Spleen (tissue), 13 donors: Measurements from ENCODE around the gene TMEM19. TPM values are rescaled to one million over a fixed set of nuclear protein-coding genes. Genes with fewer than 3 reads are reported as not detected.

Experiments
- DNase-seq: peaks from one replicate; pipeline ENCODE4 v3.0.0-alpha.2; 2020
- H3K27ac ChIP-seq, 8 donors: fragments of 200-600 bp; sonication (generic) in 7 of 8; 1 replicate in 4 of 8; 2 replicates in 4 of 8; pipeline versions ENCODE4 v1.5.0 to v1.8.0; 2016 to 2021; ENCODE audit warnings: inconsistent platforms in 4 of 8, mild to moderate bottlenecking in 4 of 8, moderate library complexity in 1 of 8
- H3K27me3 ChIP-seq, 7 donors: fragments of 200-600 bp; sonication (generic) in 6 of 7; replicated peaks in 1 of 7; 1 replicate in 4 of 7; 2 replicates in 3 of 7; pipeline versions ENCODE4 v1.5.0 to v1.8.0; 2016 to 2021; ENCODE audit warnings: inconsistent platforms in 3 of 7, mild to moderate bottlenecking in 1 of 7
- H3K36me3 ChIP-seq, 6 donors: fragments of 200-600 bp; sonication (generic) in 5 of 6; 1 replicate in 4 of 6; 2 replicates in 2 of 6; pipeline versions ENCODE4 v1.5.0 to v1.8.0; 2016 to 2021; ENCODE audit warnings: inconsistent platforms in 2 of 6
- H3K4me1 ChIP-seq, 6 donors: fragments of 200-600 bp; sonication (generic) in 5 of 6; 1 replicate in 3 of 6; 2 replicates in 3 of 6; pipeline versions ENCODE4 v1.5.0 to v1.8.0; 2016 to 2021; ENCODE audit warnings: inconsistent platforms in 3 of 6
- H3K4me3 ChIP-seq, 8 donors: fragments of 200-600 bp; sonication (generic) in 7 of 8; 1 replicate in 4 of 8; 2 replicates in 4 of 8; pipeline versions ENCODE4 v1.5.0 to v1.8.0; 2016 to 2021; ENCODE audit warnings: inconsistent platforms in 4 of 8, mild to moderate bottlenecking in 4 of 8, moderate library complexity in 2 of 8
- H3K9me3 ChIP-seq, 8 donors: fragments of 200-600 bp; sonication (generic) in 7 of 8; 1 replicate in 4 of 8; 2 replicates in 4 of 8; pipeline versions ENCODE4 v1.5.0 to v1.8.0; 2016 to 2021; ENCODE audit warnings: inconsistent platforms in 4 of 8
- POLR2A ChIP-seq, 3 donors: fragments of 450-650 bp; IDR thresholded peaks; one replicate each; pipeline ENCODE4 v1.5.1; 2017; ENCODE audit warnings: antibody characterized with exemption in 3 of 3, mild to moderate bottlenecking in 1 of 3
- POLR2AphosphoS5 ChIP-seq, 3 donors: sonication (generic); formaldehyde crosslinking; IDR thresholded peaks; one replicate each; pipeline ENCODE4 v1.5.1; 2017; ENCODE audit warnings: antibody characterized with exemption in 3 of 3
- WGBS, 5 donors: extraction: QIAGEN DNeasy Blood & Tissue Kit in 3 of 5; methylation state at CpG; one replicate each; pipeline versions ENCODE4 v1.1.5 to v1.1.7; 2013 to 2018; 5-methylcytosine and 5-hydroxymethylcytosine counted together
- intact Hi-C: fragments of 100-400 bp; cut with DNase I; formaldehyde crosslinking; loops from one replicate; pipeline ENCODE4 v1.15.0; 2023; ENCODE audit warnings: low total_unique reads
- long read RNA-seq, 2 donors: transcript quantifications; one replicate each; lab custom pipeline, GENCODE V29; 2026
- polyA plus RNA-seq, 3 donors: library from polyadenylated mRNA; stranded (reverse); fragments of 200-250 nt; gene quantifications; one replicate each; pipeline ENCODE4 v1.2.1, GENCODE V29; 2013
- total RNA-seq, 7 donors: library from RNA; depleted of rRNA in 3 of 7; stranded (reverse); fragments of >200 nt in 3 of 7; fragmentation: NEBNext Ultra II Directional in 4 of 7; extraction: Animal tissue kit (Norgen Biotek cat#: 25700) in 4 of 7; gene quantifications; one replicate each; pipeline versions ENCODE4 v1.1.0 to v1.2.1, GENCODE V29; 2016 to 2021
- TF ChIP-seq, protein P1 (sequence below), 11 experiments: fragments of 200-600 bp in 7 of 11; fragments of 450-650 bp in 4 of 11; sonication (generic) in 4 of 11; IDR thresholded peaks in 8 of 11; conservative IDR thresholded peaks in 3 of 11; 1 replicate in 7 of 11; 2 replicates in 4 of 11; pipeline versions ENCODE4 v1.4.0 to v1.8.0; 2016 to 2021; ENCODE audit warnings: antibody characterized with exemption in 11 of 11, inconsistent platforms in 4 of 11, mild to moderate bottlenecking in 1 of 11
- donor health status: healthy with polysubstance abuse.
- donor health status: DM: no; HTN: no; CAD: no; lungs with moderate emphysema.
- donor health status: DM: no; HTN: no; CAD: no.
- donor health status: Bipolar disorder and iron deficiency.
- donor health status: healthy.
- donor health status: DM: no; HTN: no; CAD: no.
- donor health status: DM: yes; HTN: yes; CAD: no.

Gene TMEM19
- total RNA-seq (10 to 100 TPM; 26.8 to 42.4 (median 30.9) TPM), polyA plus RNA-seq (10 to 100 TPM; 15.0 to 24.3 (median 18.0) TPM)
- long read RNA-seq, donor 1, full-length matches to known transcripts, result 8 of 8 reads
- long read RNA-seq, donor 1, partial matches to known transcripts, result 0 of 8 reads
- long read RNA-seq, donor 1, other reads (novel, unspliced or antisense), result 0 of 8 reads
- long read RNA-seq, donor 2, full-length matches to known transcripts, result 6 of 12 reads
- long read RNA-seq, donor 2, partial matches to known transcripts, result 6 of 12 reads
- long read RNA-seq, donor 2, other reads (novel, unspliced or antisense), result 0 of 12 reads

DNA sequence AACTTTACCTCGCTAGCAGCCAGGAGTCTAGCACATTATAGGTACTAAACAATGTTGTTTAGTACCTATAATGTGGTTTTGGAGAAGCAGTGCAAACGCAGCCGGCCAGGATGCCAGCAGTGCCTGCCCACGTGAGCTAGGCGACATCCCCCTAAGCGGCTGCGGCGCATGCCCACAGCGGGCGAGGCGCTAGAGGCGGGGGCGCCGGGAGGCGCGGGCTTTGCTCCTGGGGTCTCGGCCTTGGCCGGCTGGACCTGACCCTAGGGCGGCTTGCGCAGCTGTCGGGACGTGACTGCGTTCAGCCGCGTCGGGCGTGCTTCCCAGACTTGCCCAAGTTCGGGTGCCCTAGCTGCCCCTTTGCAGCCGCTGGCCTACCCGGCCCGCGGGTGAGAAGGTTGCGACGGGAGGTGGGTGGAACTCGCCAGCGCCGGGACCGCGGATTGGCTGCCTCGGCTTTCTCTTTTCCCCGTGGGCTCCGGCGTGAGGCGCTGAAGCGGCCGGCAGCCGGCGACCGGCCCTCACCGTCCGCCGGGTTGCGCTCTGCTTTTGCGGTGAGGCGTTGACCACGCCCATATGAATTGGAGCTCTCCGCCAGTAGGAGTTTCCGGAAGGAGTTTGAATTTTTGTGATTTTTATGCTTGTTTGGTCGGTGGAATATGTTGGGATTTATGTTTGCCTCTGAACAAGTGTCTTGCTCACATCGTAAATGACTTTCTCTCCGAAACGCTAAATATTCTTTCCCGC is at the start of gene TMEM19:
Gene TMEM19 (plus strand): TSS at position 169 of the 744 bp plus-strand sequence. CDS start 599 bp downstream, outside the sequence.
- intact Hi-C loops, result loop anchor here (10.0 kb wide), 1 partner anchor 69 kb away; the partner anchor contains the start of gene RAB21
- Histone ChIP-seq H3K27ac (peak within 1 kb of the TSS; percentile 75 to 96 (median 92)), H3K27me3 (no peaks in the 10 kb centered on the region), H3K36me3 (peaks cover 0 to 8% (median 0%) of the 10 kb centered on the region in 6 donors), H3K4me1 (peaks cover 10 to 66% (median 47%) of the 10 kb centered on the region in 6 donors), H3K9me3 (no peaks in the 10 kb centered on the region), H3K4me3 (peak within 1 kb of the TSS; percentile 54 to 93 (median 69))
- peak; percentile 98 for DNase-seq
- WGBS, 5 donors, result 0 to 1% (median 0%) methylated on average over 29 to 63 of the region's 63 CpGs
- TF ChIP-seq, protein P1, sequence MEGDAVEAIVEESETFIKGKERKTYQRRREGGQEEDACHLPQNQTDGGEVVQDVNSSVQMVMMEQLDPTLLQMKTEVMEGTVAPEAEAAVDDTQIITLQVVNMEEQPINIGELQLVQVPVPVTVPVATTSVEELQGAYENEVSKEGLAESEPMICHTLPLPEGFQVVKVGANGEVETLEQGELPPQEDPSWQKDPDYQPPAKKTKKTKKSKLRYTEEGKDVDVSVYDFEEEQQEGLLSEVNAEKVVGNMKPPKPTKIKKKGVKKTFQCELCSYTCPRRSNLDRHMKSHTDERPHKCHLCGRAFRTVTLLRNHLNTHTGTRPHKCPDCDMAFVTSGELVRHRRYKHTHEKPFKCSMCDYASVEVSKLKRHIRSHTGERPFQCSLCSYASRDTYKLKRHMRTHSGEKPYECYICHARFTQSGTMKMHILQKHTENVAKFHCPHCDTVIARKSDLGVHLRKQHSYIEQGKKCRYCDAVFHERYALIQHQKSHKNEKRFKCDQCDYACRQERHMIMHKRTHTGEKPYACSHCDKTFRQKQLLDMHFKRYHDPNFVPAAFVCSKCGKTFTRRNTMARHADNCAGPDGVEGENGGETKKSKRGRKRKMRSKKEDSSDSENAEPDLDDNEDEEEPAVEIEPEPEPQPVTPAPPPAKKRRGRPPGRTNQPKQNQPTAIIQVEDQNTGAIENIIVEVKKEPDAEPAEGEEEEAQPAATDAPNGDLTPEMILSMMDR (IDR thresholded peaks at IDR 0.05 in 8 of 11, conservative IDR thresholded peaks at IDR 0.05 in 3 of 11), result peak in 7 of 11 experiments; percentile 16 to 61 (median 46)
- TF ChIP-seq POLR2A (IDR thresholded peaks at IDR 0.05) (peak in 1 of 3 donors; percentile 26), POLR2AphosphoS5 (IDR thresholded peaks at IDR 0.05) (peak; percentile 88 to 94 (median 93))

DNA sequence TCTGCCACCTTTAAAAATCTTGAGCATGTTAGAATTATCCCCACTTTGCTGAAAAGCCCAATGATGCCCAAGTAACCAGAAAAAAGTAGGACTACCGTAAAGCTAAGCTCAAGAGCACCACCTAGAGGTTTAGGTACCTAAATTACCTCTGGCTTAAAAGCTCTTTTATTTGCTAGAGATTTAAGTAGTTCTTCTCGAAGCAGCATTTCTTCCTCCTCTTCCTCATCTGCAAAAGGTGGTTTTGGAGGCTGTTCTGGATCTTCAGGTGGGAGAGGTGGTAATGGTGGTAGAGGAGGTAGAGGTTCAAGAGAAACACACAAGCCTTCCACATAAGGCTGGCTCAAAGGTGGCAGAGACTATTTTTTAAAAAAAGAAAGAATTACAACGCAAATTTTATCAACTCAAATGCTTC is 49.2 kb upstream of the TMEM19 start:
- WGBS, 5 donors, result 34 to 39% (median 35%) methylated on average over 3 of the region's 3 CpGs
- Histone ChIP-seq H3K27me3 (no peaks in the 10 kb centered on the region), H3K27ac (no peak overlapping the region), H3K36me3 (peaks cover 4 to 100% (median 79%) of the 10 kb centered on the region in 6 donors), H3K4me3 (no peak overlapping the region), H3K9me3 (no peaks in the 10 kb centered on the region), H3K4me1 (peaks cover 0 to 22% (median 6%) of the 10 kb centered on the region in 6 donors)
- TF ChIP-seq POLR2AphosphoS5 (IDR thresholded peaks at IDR 0.05) (no peak), POLR2A (IDR thresholded peaks at IDR 0.05) (no peak)
- TF ChIP-seq, protein P1 (IDR thresholded peaks at IDR 0.05 in 8 of 11, conservative IDR thresholded peaks at IDR 0.05 in 3 of 11), result peak in 10 of 11 experiments; percentile 10 to 73 (median 58)
- intact Hi-C loops, result loop anchor here (5.0 kb wide), 1 partner anchor 224 kb away; no protein-coding TSS in a partner anchor
- DNase-seq, result no peak

DNA sequence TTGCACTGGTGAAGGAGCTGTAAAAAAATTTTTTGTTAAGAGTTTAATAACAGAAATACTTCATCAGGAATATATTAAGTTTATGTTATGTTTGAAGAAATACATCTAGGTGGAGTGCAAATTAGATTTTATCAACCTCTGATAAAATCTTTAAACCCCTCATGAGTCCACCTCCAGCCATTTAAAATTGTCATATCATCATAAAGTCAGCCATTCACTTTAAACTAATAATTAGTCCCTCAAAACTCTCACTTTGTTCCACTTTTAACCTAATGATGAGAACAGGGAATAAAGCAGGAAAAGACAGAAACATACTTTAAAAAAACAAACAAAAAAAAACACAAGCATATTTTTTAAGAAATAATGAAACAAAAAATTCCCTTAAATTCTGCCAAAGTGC is 47.4 kb upstream of the TMEM19 start:
- intact Hi-C loops, result loop anchor here (5.0 kb wide), 1 partner anchor 226 kb away; no protein-coding TSS in a partner anchor
- no peaks in the 10 kb centered on the region for H3K27me3 ChIP-seq
- H3K9me3 ChIP-seq, result no peaks in the 10 kb centered on the region
- DNase-seq, result no peak
- no peak overlapping the region for H3K4me3 ChIP-seq
- peaks cover 0 to 100% (median 78%) of the 10 kb centered on the region in 6 donors for H3K36me3 ChIP-seq
- H3K4me1 ChIP-seq, result peaks cover 0 to 22% (median 6%) of the 10 kb centered on the region in 6 donors
- no peak for TF ChIP-seq POLR2A (IDR thresholded peaks at IDR 0.05)
- no peak for TF ChIP-seq POLR2AphosphoS5 (IDR thresholded peaks at IDR 0.05)
- TF ChIP-seq, protein P1 (IDR thresholded peaks at IDR 0.05 in 8 of 11, conservative IDR thresholded peaks at IDR 0.05 in 3 of 11), result no peak
- no peak overlapping the region for H3K27ac ChIP-seq
